NT2/D1 (cell line): ENCODE measurements around the gene KRTCAP2.

Experiments used
- SUZ12 ChIP-seq: IDR thresholded peaks from 2 replicates; pipeline ENCODE4 v1.6.1; 2011; ENCODE audit not compliant: insufficient read length, insufficient read depth; ENCODE audit errors: extremely low read depth
- YY1 ChIP-seq: IDR thresholded peaks from 2 replicates; pipeline ENCODE4 v1.6.1; 2011; ENCODE audit not compliant: insufficient read length, insufficient read depth
- ZNF274 ChIP-seq: IDR thresholded peaks from 2 replicates; pipeline ENCODE4 v1.6.1; 2011; ENCODE audit warnings: mild to moderate bottlenecking, low read depth, low read length

DNA sequence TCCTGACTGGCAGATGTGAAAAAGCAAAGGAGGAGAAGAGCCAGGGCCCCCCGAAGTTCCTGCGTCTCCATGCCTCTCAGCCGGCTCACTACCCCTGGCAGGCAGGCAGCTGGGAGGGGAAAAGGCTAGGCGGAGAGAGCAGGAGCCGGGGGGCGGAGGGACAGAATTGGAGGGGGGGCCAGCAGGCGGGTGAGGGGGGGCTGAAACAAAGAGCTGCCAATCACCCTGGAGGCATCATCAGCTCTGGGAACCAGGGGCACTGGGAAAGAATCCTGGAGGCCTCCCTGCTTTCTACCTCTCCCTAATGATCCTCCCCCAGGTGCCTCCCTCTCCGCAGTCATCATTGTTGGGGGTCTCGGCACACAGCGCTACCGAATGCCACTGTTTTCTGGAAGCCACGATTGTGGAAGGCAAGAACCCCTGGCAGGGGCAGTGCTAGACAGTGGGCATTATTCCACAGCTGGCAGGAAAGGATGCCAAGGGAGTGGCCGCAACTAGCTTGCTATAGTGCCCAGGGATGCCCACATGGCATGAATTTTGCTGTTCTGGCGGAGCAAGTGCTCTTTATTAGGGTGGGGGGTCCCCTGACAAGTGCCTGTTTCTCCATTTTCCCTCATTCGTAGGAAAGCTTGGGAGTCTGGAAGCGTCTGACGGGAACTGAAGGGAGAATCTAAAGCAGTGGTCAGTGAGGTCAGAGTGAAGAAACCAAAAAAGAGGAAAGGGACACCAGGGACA is 34.9 kb upstream of the KRTCAP2 start, which contains the start of gene THBS3:
- no peak for TF ChIP-seq SUZ12
- no peak for TF ChIP-seq YY1
- TF ChIP-seq ZNF274 = no peak
